Measurements from ENCODE around the gene NAA11.
"Not testable (repeated sequence)": the region's sequence is repeated elsewhere in the genome, so short reads cannot be mapped to it uniquely, and the experiment has no call there.

NAA11 gene

DNA sequence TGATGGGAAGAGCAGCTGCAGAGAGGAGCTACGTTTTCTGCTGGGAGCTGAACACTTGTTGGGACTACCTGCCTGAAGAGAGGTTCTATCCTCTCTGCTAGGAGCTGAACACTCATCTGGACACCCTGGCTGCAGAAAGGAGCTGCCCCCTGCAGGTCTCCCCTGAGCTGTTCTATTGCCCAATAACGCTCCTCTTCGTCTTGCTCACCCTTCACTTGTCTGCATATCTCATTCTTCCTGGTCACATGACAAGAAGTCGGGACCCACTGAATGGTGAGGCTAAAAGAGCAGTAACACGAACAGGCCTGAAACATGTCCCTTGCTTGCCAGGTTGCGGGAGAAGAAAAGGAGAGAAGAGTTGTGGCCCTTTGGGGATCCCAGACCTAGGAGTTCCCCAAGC lies 27.8 kb downstream of the NAA11 start:
- DNase-seq (ENCODE audit: low read depth in 1 of 2, low spot score in 1 of 2): no peak
- TF ChIP-seq JUND (IDR thresholded peaks at IDR 0.05; ENCODE audit: low read depth): no peak
- in situ Hi-C loops (cut with HindIII; ENCODE audit: low pct_unique_long_range_greater_than_20kb, low sequenced_read_pairs): no loop called here

DNA sequence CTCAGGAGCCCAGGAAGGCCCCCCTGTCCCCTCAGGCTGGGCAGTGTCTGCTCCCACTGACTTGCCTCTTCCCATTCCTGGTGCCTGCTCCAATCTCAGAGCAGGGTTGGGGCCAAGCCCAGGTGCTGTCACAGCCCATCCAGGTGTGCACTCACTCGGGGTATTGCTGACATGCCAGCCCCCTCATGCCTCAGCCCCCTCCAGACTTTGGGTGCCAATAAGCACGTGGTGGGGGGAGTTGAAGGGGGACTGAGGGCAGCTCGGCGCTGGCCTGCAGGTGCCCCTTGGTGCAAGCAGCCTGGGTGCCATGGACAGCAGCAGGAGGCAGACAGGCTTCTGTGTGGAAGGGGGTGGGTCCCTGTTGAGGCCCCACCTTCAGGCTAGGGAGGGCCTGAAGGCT lies 28.4 kb downstream of the NAA11 start:
- no peak for TF ChIP-seq JUND (IDR thresholded peaks at IDR 0.05; ENCODE audit: low read depth)
- in situ Hi-C loops (cut with HindIII; ENCODE audit: low pct_unique_long_range_greater_than_20kb, low sequenced_read_pairs): no loop called here
- no peak for DNase-seq (ENCODE audit: low read depth in 1 of 2, low spot score in 1 of 2)

DNA sequence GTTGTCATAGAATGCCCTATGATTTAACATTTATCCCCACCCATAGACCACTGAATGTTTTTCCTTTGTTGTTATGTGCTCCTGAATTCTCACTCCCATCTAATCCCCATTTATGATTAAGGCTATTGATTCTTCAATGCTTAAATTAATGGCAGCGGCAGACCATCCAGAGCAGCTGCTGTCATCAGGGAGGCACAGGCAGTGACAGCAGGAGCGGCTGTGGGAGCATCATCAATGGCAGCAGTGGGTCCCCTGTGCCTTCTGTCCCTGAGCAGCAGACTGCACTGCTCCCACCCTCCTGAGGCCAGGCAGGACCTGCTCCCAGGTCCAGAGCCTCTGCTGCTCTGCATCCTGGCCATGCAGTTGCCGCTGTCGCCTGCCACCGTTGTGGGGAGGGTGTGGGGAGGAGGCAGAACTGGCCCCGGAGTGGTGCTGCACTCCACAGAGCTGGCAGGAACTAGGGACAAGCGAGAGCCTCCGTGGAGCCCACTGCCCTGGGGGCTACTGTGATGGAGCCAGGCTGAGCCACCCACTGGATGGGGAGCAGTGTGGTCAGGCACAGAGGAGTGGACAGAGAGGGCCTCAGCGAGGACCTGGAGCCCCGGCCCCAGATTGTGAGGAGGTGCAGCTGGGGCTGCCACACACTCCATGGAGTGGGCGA lies 29.0 kb downstream of the NAA11 start:
- TF ChIP-seq JUND (IDR thresholded peaks at IDR 0.05; ENCODE audit: low read depth): no peak
- no peak for DNase-seq (ENCODE audit: low read depth in 1 of 2, low spot score in 1 of 2)
- in situ Hi-C loops (cut with HindIII; ENCODE audit: low pct_unique_long_range_greater_than_20kb, low sequenced_read_pairs): no loop called here

DNA sequence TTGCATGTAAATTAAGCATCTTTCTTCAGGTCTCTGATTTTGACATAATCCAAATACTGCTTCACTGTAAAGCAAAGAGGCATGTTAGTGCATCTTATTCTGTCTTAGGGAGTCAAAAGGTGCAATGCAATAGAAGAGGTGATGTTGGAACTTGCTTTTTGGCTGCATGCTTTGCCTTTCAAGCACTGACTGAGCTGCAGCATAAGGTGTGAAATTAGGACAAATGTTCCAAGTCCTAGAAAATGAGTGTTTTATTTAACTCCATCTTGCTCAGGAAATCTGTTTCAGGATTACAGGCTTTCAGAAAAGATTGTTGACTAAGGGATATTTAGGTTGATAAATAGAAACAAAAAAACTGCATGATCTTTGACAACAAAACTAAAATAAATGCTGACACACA lies 30.8 kb downstream of the NAA11 start:
- no peak for TF ChIP-seq JUND (IDR thresholded peaks at IDR 0.05; ENCODE audit: low read depth)
- in situ Hi-C loops (cut with HindIII; ENCODE audit: low pct_unique_long_range_greater_than_20kb, low sequenced_read_pairs): no loop called here
- no peak for DNase-seq (ENCODE audit: low read depth in 1 of 2, low spot score in 1 of 2)

DNA sequence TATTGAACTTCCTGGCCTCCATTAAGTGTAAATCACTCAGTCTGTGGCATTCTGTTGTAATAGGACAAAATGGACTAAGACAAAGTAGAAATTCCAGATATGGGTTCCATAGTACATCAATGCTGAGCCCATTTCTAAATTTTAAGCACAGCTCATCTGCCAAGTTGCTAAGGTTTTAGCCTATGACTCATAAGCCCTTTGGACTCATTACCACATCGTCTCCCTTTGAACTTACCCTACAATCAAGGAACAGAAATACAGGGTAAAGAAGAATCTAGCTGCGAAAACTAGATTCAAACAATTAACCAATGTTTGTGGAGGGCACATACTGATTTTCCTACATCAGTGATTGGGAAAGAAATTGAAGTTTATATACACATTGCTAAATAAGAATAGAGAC lies 31.8 kb downstream of the NAA11 start:
- in situ Hi-C loops (cut with HindIII; ENCODE audit: low pct_unique_long_range_greater_than_20kb, low sequenced_read_pairs): no loop called here
- TF ChIP-seq JUND (IDR thresholded peaks at IDR 0.05; ENCODE audit: low read depth): no peak
- no peak for DNase-seq (ENCODE audit: low read depth in 1 of 2, low spot score in 1 of 2)

DNA sequence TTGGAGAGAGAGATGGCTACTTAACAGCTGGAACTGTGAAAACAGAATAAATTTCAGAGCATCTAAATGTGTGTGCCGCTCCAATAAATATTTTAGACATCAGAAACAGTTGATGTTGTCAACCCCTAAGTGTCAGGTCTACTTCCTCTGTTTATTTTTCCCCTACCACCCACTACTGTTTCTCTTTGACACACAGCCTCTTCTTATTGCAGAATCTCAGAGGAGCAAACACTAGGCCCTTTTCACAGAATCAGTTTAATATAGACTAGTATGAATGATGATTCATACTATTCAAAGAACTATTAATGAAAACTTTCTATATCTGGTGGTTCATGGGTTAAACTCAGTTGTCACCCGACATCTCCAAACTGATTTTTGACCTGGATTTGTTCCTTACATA lies 33.9 kb downstream of the NAA11 start:
- in situ Hi-C loops (cut with HindIII; ENCODE audit: low pct_unique_long_range_greater_than_20kb, low sequenced_read_pairs): no loop called here
- no peak for DNase-seq (ENCODE audit: low read depth in 1 of 2, low spot score in 1 of 2)
- no peak for TF ChIP-seq JUND (IDR thresholded peaks at IDR 0.05; ENCODE audit: low read depth)

DNA sequence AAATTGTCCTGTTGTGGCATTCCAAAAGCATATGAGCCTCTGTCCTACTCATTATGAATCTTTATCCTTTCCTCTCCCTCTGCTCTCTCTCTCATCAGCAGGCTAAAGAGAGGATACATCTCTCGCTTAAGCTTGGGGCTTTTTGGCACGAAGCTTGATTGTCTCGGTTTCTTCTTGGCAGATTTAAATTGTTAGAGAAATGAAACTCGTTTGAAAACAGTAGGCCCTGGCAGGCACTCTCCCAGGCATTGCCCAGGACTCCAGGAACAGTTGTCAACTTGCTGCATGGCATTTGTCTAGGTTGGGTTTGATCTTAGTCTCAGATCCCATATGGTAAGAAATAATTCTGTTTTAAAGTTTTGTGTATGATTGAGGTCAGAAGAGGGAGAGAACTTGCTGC lies 35.5 kb downstream of the NAA11 start:
- no peak for DNase-seq (ENCODE audit: low read depth in 1 of 2, low spot score in 1 of 2)
- no peak for TF ChIP-seq JUND (IDR thresholded peaks at IDR 0.05; ENCODE audit: low read depth)
- in situ Hi-C loops (cut with HindIII; ENCODE audit: low pct_unique_long_range_greater_than_20kb, low sequenced_read_pairs): no loop called here

DNA sequence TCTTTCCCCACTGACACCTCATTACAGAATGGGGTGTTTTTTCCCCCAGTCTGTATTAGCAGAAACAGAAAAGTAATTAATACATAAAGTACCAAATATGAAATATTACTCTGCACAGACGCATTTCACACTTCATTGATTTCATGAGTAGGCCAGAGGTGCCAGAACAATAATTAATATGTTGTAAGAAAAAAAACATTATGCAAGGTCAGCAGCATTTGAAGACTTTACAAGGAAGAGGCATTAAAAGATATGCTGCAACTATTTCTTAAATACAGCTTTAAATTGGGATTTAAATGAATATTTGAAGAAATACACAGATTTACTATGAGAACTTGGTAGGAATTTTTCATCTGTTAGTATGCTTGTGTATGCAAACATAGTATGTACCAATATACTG lies 37.7 kb downstream of the NAA11 start:
- TF ChIP-seq JUND (IDR thresholded peaks at IDR 0.05; ENCODE audit: low read depth): no peak
- DNase-seq (ENCODE audit: low read depth in 1 of 2, low spot score in 1 of 2): no peak
- in situ Hi-C loops (cut with HindIII; ENCODE audit: low pct_unique_long_range_greater_than_20kb, low sequenced_read_pairs): no loop called here

DNA sequence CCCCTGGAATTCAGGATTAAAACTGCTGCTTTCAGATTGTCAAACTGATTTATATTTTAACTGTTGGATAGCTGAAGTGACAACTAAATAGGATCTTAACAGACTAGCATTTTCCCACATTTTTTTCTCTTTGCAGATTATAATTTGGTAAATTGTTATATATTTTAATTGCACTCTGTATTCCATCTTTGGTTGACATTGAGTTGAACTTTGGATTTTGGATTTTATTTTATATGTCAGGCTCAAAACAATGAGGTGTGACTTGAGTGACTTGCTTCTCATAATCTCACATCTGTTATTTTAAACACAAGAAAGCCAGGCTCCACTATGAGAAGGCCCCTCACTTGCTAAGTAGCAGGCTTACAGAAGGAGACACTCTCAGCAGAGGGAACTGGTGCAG lies 38.1 kb downstream of the NAA11 start:
- DNase-seq (ENCODE audit: low read depth in 1 of 2, low spot score in 1 of 2): no peak
- no peak for TF ChIP-seq JUND (IDR thresholded peaks at IDR 0.05; ENCODE audit: low read depth)
- in situ Hi-C loops (cut with HindIII; ENCODE audit: low pct_unique_long_range_greater_than_20kb, low sequenced_read_pairs): no loop called here

DNA sequence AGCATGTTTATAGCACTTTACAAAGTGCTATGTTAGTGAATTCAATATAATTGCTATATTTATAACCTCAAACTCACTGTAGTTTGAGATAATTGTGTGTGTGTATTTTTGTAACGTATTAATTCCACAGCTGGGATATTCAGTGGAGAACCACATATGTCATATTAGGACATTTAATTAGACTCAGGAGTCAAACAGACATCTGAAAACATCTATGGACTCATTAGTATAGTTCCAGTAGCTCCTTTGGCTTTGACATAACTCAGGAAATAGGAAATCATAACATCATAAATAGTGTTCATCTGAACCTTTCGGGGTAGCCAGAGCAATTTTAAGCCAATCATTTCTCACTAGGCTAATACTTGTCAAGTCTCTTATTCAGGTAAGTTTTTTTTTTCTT lies 38.8 kb downstream of the NAA11 start:
- no peak for DNase-seq (ENCODE audit: low read depth in 1 of 2, low spot score in 1 of 2)
- in situ Hi-C loops (cut with HindIII; ENCODE audit: low pct_unique_long_range_greater_than_20kb, low sequenced_read_pairs): no loop called here
- TF ChIP-seq JUND (IDR thresholded peaks at IDR 0.05; ENCODE audit: low read depth): no peak

DNA sequence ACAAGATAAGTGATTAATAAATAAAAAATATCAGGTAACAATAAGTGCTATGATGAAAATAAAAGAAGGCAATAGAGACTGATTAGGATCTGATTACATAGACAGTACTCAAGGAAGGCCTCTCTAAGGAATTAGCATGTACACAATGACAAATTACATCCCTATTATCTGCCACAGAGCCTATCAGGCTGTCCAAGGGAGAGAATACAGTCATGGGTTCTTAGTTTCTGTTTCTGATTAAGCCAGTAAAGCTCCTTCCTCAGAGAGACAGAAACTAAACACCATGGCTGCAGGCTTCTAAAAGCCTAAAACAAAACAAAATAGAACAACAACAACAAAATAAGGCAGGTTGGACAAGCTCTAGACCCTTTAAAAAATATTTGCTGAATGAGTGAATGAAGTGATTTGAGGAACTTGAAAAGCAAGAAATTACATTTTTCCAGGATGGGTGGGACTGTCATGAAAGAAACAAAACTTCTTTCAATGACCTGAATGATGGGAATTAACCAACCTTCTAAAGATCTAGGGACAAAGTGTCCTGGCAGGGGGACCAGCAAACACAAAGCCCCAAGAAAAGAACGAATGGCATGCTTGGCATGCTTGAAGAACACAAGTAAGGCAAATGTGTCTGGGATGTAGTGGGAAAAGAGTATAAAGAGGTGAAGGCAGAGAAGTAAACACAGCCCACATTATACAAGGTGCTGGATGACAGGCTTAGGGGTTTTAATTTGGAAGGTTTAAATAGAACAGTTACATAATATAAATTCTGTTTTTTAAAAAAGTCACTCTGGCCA lies 44.1 kb downstream of the NAA11 start:
- in situ Hi-C loops (cut with HindIII; ENCODE audit: low pct_unique_long_range_greater_than_20kb, low sequenced_read_pairs): no loop called here
- DNase-seq (ENCODE audit: low read depth in 1 of 2, low spot score in 1 of 2): no peak
- no peak for TF ChIP-seq JUND (IDR thresholded peaks at IDR 0.05; ENCODE audit: low read depth)

DNA sequence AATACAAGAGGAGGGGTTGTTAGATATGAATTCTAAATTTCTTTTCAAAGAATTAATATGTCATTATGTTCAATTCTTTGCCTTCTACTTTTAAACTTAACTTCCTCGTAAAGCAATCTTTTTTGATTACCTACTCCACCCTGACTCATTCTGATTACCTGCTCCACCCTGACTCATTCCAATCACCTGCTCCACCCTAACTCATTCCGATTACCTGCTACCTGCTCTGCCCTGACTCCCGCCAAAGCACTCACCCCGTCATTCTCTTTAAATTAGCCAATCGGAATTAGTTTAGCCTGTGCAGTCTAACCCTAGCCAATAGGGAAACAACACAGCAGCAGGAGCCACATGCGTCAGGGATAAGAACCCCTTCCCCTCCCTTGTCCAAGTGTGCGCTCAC lies 48.4 kb downstream of the NAA11 start:
- DNase-seq (ENCODE audit: low read depth in 1 of 2, low spot score in 1 of 2); in situ Hi-C loops (cut with HindIII; ENCODE audit: low pct_unique_long_range_greater_than_20kb, low sequenced_read_pairs): not testable (repeated sequence)

DNA sequence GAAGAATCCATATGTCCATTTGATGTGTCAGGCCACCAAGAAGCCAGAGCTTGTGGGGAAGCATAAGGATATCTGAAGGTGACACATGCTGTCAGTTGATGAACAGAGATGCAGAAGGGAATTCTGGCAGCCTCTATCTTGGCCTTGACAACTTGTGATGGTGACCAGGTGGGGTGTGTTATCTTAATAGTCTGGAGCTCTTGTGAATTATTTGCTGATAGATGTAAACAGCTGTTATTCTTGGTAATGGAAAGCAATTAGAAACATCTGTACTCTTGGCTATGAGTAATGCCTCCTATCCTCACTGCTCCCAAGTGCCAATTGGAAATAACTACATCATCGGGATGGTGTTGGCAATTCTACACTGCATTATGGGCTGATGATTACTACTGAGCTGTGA lies 51.9 kb downstream of the NAA11 start:
- in situ Hi-C loops (cut with HindIII; ENCODE audit: low pct_unique_long_range_greater_than_20kb, low sequenced_read_pairs): no loop called here
- no peak for DNase-seq (ENCODE audit: low read depth in 1 of 2, low spot score in 1 of 2)
- no peak for TF ChIP-seq JUND (IDR thresholded peaks at IDR 0.05; ENCODE audit: low read depth)

DNA sequence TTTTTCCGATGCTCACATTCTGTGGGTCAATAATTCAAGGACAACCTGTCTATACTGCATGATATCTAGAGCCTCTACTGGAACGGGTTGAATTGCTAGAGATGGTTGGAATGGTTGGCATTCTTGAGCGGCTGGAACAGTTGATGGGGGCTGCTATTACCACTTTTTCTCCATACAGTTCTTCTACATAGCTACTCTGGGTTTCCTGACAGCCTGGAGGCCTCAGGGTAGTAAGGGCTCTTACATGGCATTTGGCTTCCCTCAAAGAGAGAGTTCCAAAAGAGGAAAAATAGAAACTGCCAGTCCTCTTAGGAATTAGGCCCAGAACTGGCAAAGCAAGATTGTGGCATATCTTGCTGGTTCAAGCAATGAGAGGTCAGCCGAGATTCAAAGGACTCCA lies 53.1 kb downstream of the NAA11 start:
- in situ Hi-C loops (cut with HindIII; ENCODE audit: low pct_unique_long_range_greater_than_20kb, low sequenced_read_pairs): no loop called here
- DNase-seq (ENCODE audit: low read depth in 1 of 2, low spot score in 1 of 2): no peak
- TF ChIP-seq JUND (IDR thresholded peaks at IDR 0.05; ENCODE audit: low read depth): no peak
